ENCODE results near the gene TOGARAM2.

- TF ChIP-seq POLR2AphosphoS5 (IDR thresholded peaks at IDR 0.05; ENCODE audit: low read depth, low read length) (no peak), CTCF (IDR thresholded peaks at IDR 0.05 in 2 of 3, conservative IDR thresholded peaks at IDR 0.05 in 1 of 3; ENCODE audit: borderline replicate concordance in 1 of 3, insufficient read depth in 1 of 3, low read depth in 2 of 3, low read length in 2 of 3) (no peak), ZBTB33 (IDR thresholded peaks at IDR 0.05; ENCODE audit: extremely low read depth, insufficient replicate concordance, low read length) (no peak), JUND (IDR thresholded peaks at IDR 0.05) (no peak), CEBPB (IDR thresholded peaks at IDR 0.05; ENCODE audit: low read depth) (no peak), POLR2A (IDR thresholded peaks at IDR 0.05; ENCODE audit: borderline replicate concordance, extremely low read depth, insufficient read depth, insufficient read length) (no peak), TCF7L2 (IDR thresholded peaks at IDR 0.05; ENCODE audit: borderline replicate concordance, extremely low read depth, insufficient read depth, insufficient read length) (no peak), MAX (IDR thresholded peaks at IDR 0.05) (no peak), ATF3 (IDR thresholded peaks at IDR 0.05) (no peak), ZNF274 (IDR thresholded peaks at IDR 0.05; ENCODE audit: low read depth, low read length) (no peak), EZH2phosphoT487 (IDR thresholded peaks at IDR 0.05; ENCODE audit: borderline replicate concordance) (no peak), SIN3A (IDR thresholded peaks at IDR 0.05; ENCODE audit: low read depth) (no peak)
These were observed 71.7 kb downstream of the TOGARAM2 start for GRCh38 chr2:29052807-29053206.
